ENCODE data around the gene EEPD1. TPM values are rescaled to one million over a fixed set of nuclear protein-coding genes. Genes with fewer than 3 reads are reported as not detected.

The EEPD1 gene
- total RNA-seq, 1 donor from 2014 or later: 5.4 TPM

GRCh38 chr7:36285276-36285675 is 132.2 kb downstream of the EEPD1 start:
- H2AFZ ChIP-seq (ENCODE audit: low read depth, low read length): no peak overlapping the region
- no peaks in the 10 kb centered on the region for H3K9me3 ChIP-seq (ENCODE audit: insufficient read depth, low read depth, low read length)
- H3K36me3 ChIP-seq (ENCODE audit: insufficient read depth, low read length): no peaks in the 10 kb centered on the region
- peaks cover 31% of the 10 kb centered on the region for H3K4me1 ChIP-seq (ENCODE audit: insufficient read depth, low read length)
- TF ChIP-seq EZH2 (IDR thresholded peaks at IDR 0.05; ENCODE audit: insufficient read depth, low read length): no peak
- no peak for TF ChIP-seq CTCF (IDR thresholded peaks at IDR 0.05; ENCODE audit: insufficient read depth, low read depth, low read length)
- H3K27ac ChIP-seq (ENCODE audit: low read depth, low read length): no peak overlapping the region
- H3K9ac ChIP-seq (ENCODE audit: low read length): no peak overlapping the region
- Mint-ChIP-seq H3K9me3 (ENCODE audit: unreplicated experiment) (no peaks in the 10 kb centered on the region), H3K4me3 (ENCODE audit: unreplicated experiment) (no peak overlapping the region), H3K27me3 (ENCODE audit: low read depth, unreplicated experiment) (no peaks in the 10 kb centered on the region), H3K27ac (ENCODE audit: unreplicated experiment) (no peak overlapping the region), H3K36me3 (ENCODE audit: low read depth, unreplicated experiment) (peaks cover 4% of the 10 kb centered on the region), H3K4me1 (ENCODE audit: low read depth, unreplicated experiment) (peaks cover 27% of the 10 kb centered on the region)
- no peaks in the 10 kb centered on the region for H3K27me3 ChIP-seq (ENCODE audit: insufficient read depth, low read length)
- no peaks in the 10 kb centered on the region for H4K20me1 ChIP-seq (ENCODE audit: insufficient read depth, low read length)
- no peak overlapping the region for H3K4me2 ChIP-seq (ENCODE audit: low read length)
- no peak overlapping the region for H3K4me3 ChIP-seq (ENCODE audit: insufficient read depth, low read depth, low read length)
- DNase-seq (ENCODE audit: low read depth) (no peak), FAIRE-seq (no peak)
- no peaks in the 10 kb centered on the region for H3K79me2 ChIP-seq (ENCODE audit: insufficient read depth, low read length)

- H3K27ac ChIP-seq (ENCODE audit: low read depth, low read length): no peak overlapping the region
- H3K4me1 ChIP-seq (ENCODE audit: insufficient read depth, low read length): peaks cover 25% of the 10 kb centered on the region
- Mint-ChIP-seq H3K4me1 (ENCODE audit: low read depth, unreplicated experiment) (peaks cover 28% of the 10 kb centered on the region), H3K4me3 (ENCODE audit: unreplicated experiment) (no peak overlapping the region), H3K27ac (ENCODE audit: unreplicated experiment) (peak overlapping the region; percentile 66), H3K36me3 (ENCODE audit: low read depth, unreplicated experiment) (peaks cover 4% of the 10 kb centered on the region), H3K27me3 (ENCODE audit: low read depth, unreplicated experiment) (no peaks in the 10 kb centered on the region), H3K9me3 (ENCODE audit: unreplicated experiment) (no peaks in the 10 kb centered on the region)
- H2AFZ ChIP-seq (ENCODE audit: low read depth, low read length): no peak overlapping the region
- H4K20me1 ChIP-seq (ENCODE audit: insufficient read depth, low read length): no peaks in the 10 kb centered on the region
- no peaks in the 10 kb centered on the region for H3K79me2 ChIP-seq (ENCODE audit: insufficient read depth, low read length)
- TF ChIP-seq EZH2 (IDR thresholded peaks at IDR 0.05; ENCODE audit: insufficient read depth, low read length) (no peak), CTCF (IDR thresholded peaks at IDR 0.05; ENCODE audit: insufficient read depth, low read depth, low read length) (no peak)
- H3K9me3 ChIP-seq (ENCODE audit: insufficient read depth, low read depth, low read length): no peaks in the 10 kb centered on the region
- FAIRE-seq (no peak), DNase-seq (ENCODE audit: low read depth) (no peak)
- no peaks in the 10 kb centered on the region for H3K36me3 ChIP-seq (ENCODE audit: insufficient read depth, low read length)
- H3K4me2 ChIP-seq (ENCODE audit: low read length): no peak overlapping the region
- H3K9ac ChIP-seq (ENCODE audit: low read length): no peak overlapping the region
- H3K27me3 ChIP-seq (ENCODE audit: insufficient read depth, low read length): no peaks in the 10 kb centered on the region
- no peak overlapping the region for H3K4me3 ChIP-seq (ENCODE audit: insufficient read depth, low read depth, low read length)
These were observed 133.2 kb downstream of the EEPD1 start for GRCh38 chr7:36286226-36286625.

- Histone ChIP-seq H3K4me1 (ENCODE audit: insufficient read depth, low read length) (peaks cover 21% of the 10 kb centered on the region), H3K79me2 (ENCODE audit: insufficient read depth, low read length) (no peaks in the 10 kb centered on the region), H3K27me3 (ENCODE audit: insufficient read depth, low read length) (no peaks in the 10 kb centered on the region), H3K27ac (ENCODE audit: low read depth, low read length) (no peak overlapping the region), H3K9me3 (ENCODE audit: insufficient read depth, low read depth, low read length) (no peaks in the 10 kb centered on the region), H3K9ac (ENCODE audit: low read length) (no peak overlapping the region), H3K4me2 (ENCODE audit: low read length) (no peak overlapping the region), H2AFZ (ENCODE audit: low read depth, low read length) (no peak overlapping the region), H3K36me3 (ENCODE audit: insufficient read depth, low read length) (no peaks in the 10 kb centered on the region), H3K4me3 (ENCODE audit: insufficient read depth, low read depth, low read length) (no peak overlapping the region), H4K20me1 (ENCODE audit: insufficient read depth, low read length) (no peaks in the 10 kb centered on the region)
- no peak overlapping the region for H3K4me3 Mint-ChIP-seq (ENCODE audit: unreplicated experiment)
- H3K36me3 Mint-ChIP-seq (ENCODE audit: low read depth, unreplicated experiment): peaks cover 4% of the 10 kb centered on the region
- H3K4me1 Mint-ChIP-seq (ENCODE audit: low read depth, unreplicated experiment): peaks cover 28% of the 10 kb centered on the region
- DNase-seq (ENCODE audit: low read depth) (no peak), FAIRE-seq (no peak)
- H3K9me3 Mint-ChIP-seq (ENCODE audit: unreplicated experiment): no peaks in the 10 kb centered on the region
- TF ChIP-seq CTCF (IDR thresholded peaks at IDR 0.05; ENCODE audit: insufficient read depth, low read depth, low read length): no peak
- TF ChIP-seq EZH2 (IDR thresholded peaks at IDR 0.05; ENCODE audit: insufficient read depth, low read length): no peak
- H3K27ac Mint-ChIP-seq (ENCODE audit: unreplicated experiment): peak overlapping the region; percentile 66
- no peaks in the 10 kb centered on the region for H3K27me3 Mint-ChIP-seq (ENCODE audit: low read depth, unreplicated experiment)
These were observed 133.6 kb downstream of the EEPD1 start for GRCh38 chr7:36286688-36287087.

Data from astrocyte (in vitro differentiated cells and primary cell).